H1 (cell line): ENCODE results near the gene PLCH2. TPM values are rescaled to one million over a fixed set of nuclear protein-coding genes. Genes with fewer than 3 reads are reported as not detected.

Source experiments
- CTCF ChIA-PET: fragments of 300-600 bp; sonication (Branson Sonifier 250); formaldehyde crosslinking; loops from one replicate; lab custom pipeline; 2021; ENCODE audit not compliant: partially characterized antibody; lab: Charles Lee
- POLR2A ChIA-PET: fragments of 300-600 bp; sonication (Branson Sonifier 250); formaldehyde crosslinking; loops from one replicate; lab custom pipeline; 2021; ENCODE audit warnings: inconsistent platforms; ENCODE audit not compliant: partially characterized antibody; lab: Charles Lee
- DNase-seq, 2 experiments: peaks; one replicate each; pipeline versions ENCODE4 v3.0.0 to v3.0.0-alpha.2; 2010 to 2022; ENCODE audit warnings: low spot score in 2 of 2, low read depth in 1 of 2, mixed read lengths in 1 of 2
- FAIRE-seq: peaks from 2 replicates; lab custom pipeline; 2011; peaks lifted over from hg19 to GRCh38; lab: Jason Lieb, UNC
- H2AFZ ChIP-seq: 2 replicates; pipeline ENCODE4 v1.8.1; 2012; ENCODE audit warnings: low read length, inconsistent platforms
- H2AK5ac ChIP-seq: 2 replicates; pipeline ENCODE4 v1.6.1; 2013; ENCODE audit warnings: low read depth, low read length
- H2BK120ac ChIP-seq: replicated peaks from 2 replicates; pipeline ENCODE3; 2013; ENCODE audit warnings: low read depth, low read length, inconsistent platforms
- H2BK12ac ChIP-seq: 2 replicates; pipeline ENCODE4 v1.6.1; 2013; ENCODE audit warnings: low read depth, low read length
- H2BK15ac ChIP-seq: 2 replicates; pipeline ENCODE4 v1.6.1; 2013; ENCODE audit warnings: low read length
- H2BK20ac ChIP-seq: 2 replicates; pipeline ENCODE4 v1.6.1; 2013; ENCODE audit warnings: low read length
- H2BK5ac ChIP-seq: 2 replicates; pipeline ENCODE4 v1.6.1; 2013; ENCODE audit warnings: low read depth, low read length
- H3K14ac ChIP-seq: 2 replicates; pipeline ENCODE4 v1.6.1; 2013; ENCODE audit warnings: inconsistent platforms; ENCODE audit not compliant: insufficient read length
- H3K18ac ChIP-seq: 2 replicates; pipeline ENCODE4 v1.6.1; 2013; ENCODE audit warnings: low read length; ENCODE audit errors: extremely low read depth
- H3K23ac ChIP-seq: 2 replicates; pipeline ENCODE4 v1.6.1; 2013; ENCODE audit warnings: inconsistent platforms; ENCODE audit not compliant: insufficient read length
- H3K23me2 ChIP-seq: 2 replicates; pipeline ENCODE4 v1.6.1; 2013; ENCODE audit warnings: low read depth, low read length
- H3K27ac ChIP-seq: 2 replicates; pipeline ENCODE4 v1.6.1; 2011; ENCODE audit warnings: low read depth, low read length, inconsistent platforms
- H3K27me3 ChIP-seq, 4 experiments: replicated peaks in 1 of 4; 1 replicate in 1 of 4; 2 replicates in 3 of 4; pipeline versions ENCODE4 v1.6.1 to v1.8.1; 2011 to 2013; ENCODE audit warnings: low read length in 3 of 4, mild to moderate bottlenecking in 3 of 4, inconsistent platforms in 2 of 4, mixed read lengths in 2 of 4, moderate library complexity in 1 of 4; ENCODE audit not compliant: control insufficient read depth in 3 of 4, insufficient read depth in 3 of 4; ENCODE audit errors: extremely low read depth in 1 of 4
- H3K36me3 ChIP-seq, 4 experiments: 2 replicates each; pipeline versions ENCODE4 v1.6.1 to v1.8.1; 2011 to 2013; ENCODE audit warnings: mild to moderate bottlenecking in 4 of 4, low read length in 3 of 4, moderate library complexity in 2 of 4, control low read depth in 1 of 4, inconsistent platforms in 1 of 4; ENCODE audit not compliant: insufficient read depth in 4 of 4, control insufficient read depth in 2 of 4
- H3K4ac ChIP-seq: replicated peaks from 2 replicates; pipeline ENCODE3; 2013; ENCODE audit warnings: low read length, low read depth, mixed read lengths, inconsistent platforms; ENCODE audit not compliant: insufficient read length
- H3K4me1 ChIP-seq, 4 experiments: replicated peaks in 1 of 4; 1 replicate in 1 of 4; 2 replicates in 3 of 4; pipeline versions ENCODE4 v1.6.1 to v1.8.1; 2011 to 2013; ENCODE audit warnings: low read length in 3 of 4, inconsistent platforms in 2 of 4, mixed read lengths in 1 of 4; ENCODE audit not compliant: insufficient read depth in 4 of 4, control insufficient read depth in 3 of 4
- H3K4me2 ChIP-seq, 2 experiments: 2 replicates each; pipeline versions ENCODE4 v1.6.1 to v1.8.1; 2011 to 2013; ENCODE audit warnings: low read depth in 2 of 2, low read length in 2 of 2, control low read depth in 1 of 2, inconsistent platforms in 1 of 2, mild to moderate bottlenecking in 1 of 2; ENCODE audit not compliant: insufficient read depth in 1 of 2
- H3K4me3 ChIP-seq, 4 experiments: fragments of 200-600, 300-600 bp in 1 of 4; sonication (generic), shearing (Covaris generic), sonication (Bioruptor Twin) in 1 of 4; 2 replicates each; pipeline versions ENCODE4 v1.5.1 to v1.8.1; 2011 to 2016; ENCODE audit warnings: low read length in 4 of 4, low read depth in 3 of 4, control low read depth in 2 of 4, inconsistent platforms in 2 of 4, mild to moderate bottlenecking in 2 of 4, mixed read lengths in 1 of 4, moderate library complexity in 1 of 4; ENCODE audit not compliant: insufficient read depth in 2 of 4; ENCODE audit errors: extremely low read depth in 1 of 4
- H3K56ac ChIP-seq: replicated peaks from 2 replicates; pipeline ENCODE3; 2013; ENCODE audit warnings: low read depth, mild to moderate bottlenecking, mixed read lengths, low read length, inconsistent platforms; ENCODE audit not compliant: insufficient read length
- H3K79me1 ChIP-seq: 2 replicates; pipeline ENCODE4 v1.6.1; 2013; ENCODE audit warnings: low read depth, low read length, control low read depth
- H3K79me2 ChIP-seq, 2 experiments: 2 replicates each; pipeline versions ENCODE4 v1.6.1 to v1.8.1; 2012 to 2013; ENCODE audit warnings: low read length in 2 of 2, mild to moderate bottlenecking in 2 of 2, inconsistent platforms in 1 of 2; ENCODE audit not compliant: insufficient read depth in 2 of 2, control insufficient read depth in 1 of 2
- H3K9ac ChIP-seq, 4 experiments: replicated peaks in 1 of 4; 1 replicate in 1 of 4; 2 replicates in 3 of 4; pipeline versions ENCODE4 v1.6.1 to v1.8.1; 2011 to 2013; ENCODE audit warnings: low read depth in 3 of 4, low read length in 3 of 4, control low read depth in 2 of 4, mild to moderate bottlenecking in 2 of 4, moderate library complexity in 2 of 4, inconsistent platforms in 1 of 4; ENCODE audit errors: extremely low read depth in 1 of 4
- H3K9me3 ChIP-seq, 2 experiments: 2 replicates each; pipeline versions ENCODE4 v1.6.1 to v1.8.1; 2012 to 2013; ENCODE audit warnings: mild to moderate bottlenecking in 2 of 2, moderate library complexity in 2 of 2, control low read depth in 1 of 2, inconsistent platforms in 1 of 2, low read depth in 1 of 2, low read length in 1 of 2, mixed read lengths in 1 of 2; ENCODE audit not compliant: insufficient read depth in 2 of 2
- H4K20me1 ChIP-seq, 2 experiments: replicated peaks in 1 of 2; 2 replicates each; pipeline versions ENCODE3 to v1.8.1; 2011 to 2013; ENCODE audit warnings: inconsistent platforms in 2 of 2, low read length in 2 of 2, mild to moderate bottlenecking in 1 of 2; ENCODE audit not compliant: insufficient read depth in 2 of 2, control insufficient read depth in 1 of 2
- H4K5ac ChIP-seq: 2 replicates; pipeline ENCODE4 v1.6.1; 2013; ENCODE audit warnings: low read length, low read depth, mixed read lengths, inconsistent platforms; ENCODE audit not compliant: insufficient read length
- H4K8ac ChIP-seq: 2 replicates; pipeline ENCODE4 v1.8.0; 2013; ENCODE audit warnings: mild to moderate bottlenecking, moderate library complexity, low read length, inconsistent platforms; ENCODE audit not compliant: insufficient read depth; ENCODE audit errors: extremely low read depth
- H4K91ac ChIP-seq: replicated peaks from 2 replicates; pipeline ENCODE3; 2013; ENCODE audit warnings: low read length, mixed read lengths, inconsistent platforms; ENCODE audit not compliant: insufficient read length
- ASH2L ChIP-seq: fragments of 200-600, 300-600 bp; sonication (generic); IDR thresholded peaks from one replicate; pipeline ENCODE4 v1.7.1; 2017; ENCODE audit warnings: low read length
- BACH1 ChIP-seq: IDR thresholded peaks from 2 replicates; pipeline ENCODE4 v1.6.1; 2012; ENCODE audit warnings: low read length, improper control_type of control experiment
- BCL11A ChIP-seq, 2 experiments: IDR thresholded peaks; one replicate each; pipeline ENCODE4 v1.6.1; 2011; ENCODE audit warnings: low read depth in 2 of 2, low read length in 2 of 2, mild to moderate bottlenecking in 2 of 2
- CBX5 ChIP-seq: fragments of 300-800, 300-1000 bp; sonication (generic); IDR thresholded peaks from 2 replicates; pipeline ENCODE4 v1.7.1; 2016; ENCODE audit warnings: antibody characterized with exemption, low read length, low read depth
- EP300 ChIP-seq, 2 experiments: IDR thresholded peaks; 1 replicate in 1 of 2; 2 replicates in 1 of 2; pipeline ENCODE4 v1.6.1; 2011 to 2012; ENCODE audit warnings: low read depth in 2 of 2, low read length in 2 of 2, mild to moderate bottlenecking in 2 of 2, borderline replicate concordance in 1 of 2, inconsistent platforms in 1 of 2, moderate library complexity in 1 of 2
- EZH2 ChIP-seq: fragments of 200-600 bp; sonication (generic); IDR thresholded peaks from 2 replicates; pipeline ENCODE4 v1.7.1; 2012; ENCODE audit warnings: low read depth, mild to moderate bottlenecking, moderate library complexity, low read length, inconsistent platforms; ENCODE audit not compliant: severe bottlenecking
- GTF2F1 ChIP-seq: IDR thresholded peaks from 2 replicates; pipeline ENCODE4 v1.6.1; 2012; ENCODE audit warnings: low read depth, low read length, improper control_type of control experiment, borderline replicate concordance
- HDAC2 ChIP-seq, 2 experiments: fragments of 300-600 bp in 1 of 2; sonication (generic) in 1 of 2; IDR thresholded peaks; 2 replicates each; pipeline ENCODE4 v1.6.1; 2011 to 2012; ENCODE audit warnings: low read depth in 2 of 2, low read length in 2 of 2, mild to moderate bottlenecking in 2 of 2, moderate library complexity in 2 of 2, borderline replicate concordance in 1 of 2, inconsistent platforms in 1 of 2
- SP2 ChIP-seq: IDR thresholded peaks from 2 replicates; pipeline ENCODE4 v1.6.1; 2012; ENCODE audit warnings: mild to moderate bottlenecking, low read length, inconsistent platforms
- SRF ChIP-seq: IDR thresholded peaks from 2 replicates; pipeline ENCODE4 v1.6.1; 2011; ENCODE audit warnings: mild to moderate bottlenecking, low read depth, low read length, moderate library complexity
- ZNF274 ChIP-seq: IDR thresholded peaks from 2 replicates; pipeline ENCODE4 v1.7.0; 2012; ENCODE audit warnings: low read length, borderline replicate concordance; ENCODE audit errors: extremely low read depth
- WGBS, 2 experiments: shearing (Covaris generic) in 1 of 2; methylation state at CpG; one replicate each; pipeline versions ENCODE4 v1.1.6 to v1.1.7; 2013 to 2015; ENCODE audit warnings: low lambda C conversion rate in 2 of 2, mixed read lengths in 2 of 2, inconsistent platforms in 1 of 2, low coverage in 1 of 2, missing lambda C conversion rate in 1 of 2; ENCODE audit not compliant: insufficient replicate concordance in 2 of 2, insufficient coverage in 1 of 2, insufficient read length in 1 of 2; ENCODE audit errors: extremely low coverage in 1 of 2, missing lambda C conversion rate in 1 of 2; 5-methylcytosine and 5-hydroxymethylcytosine counted together
- polyA plus RNA-seq, 7 experiments: library from polyadenylated mRNA; depleted of rRNA in 3 of 7; stranded (reverse) in 5 of 7; unstranded in 2 of 7; fragments of >200 nt in 5 of 7; fragments of 200-250 nt in 2 of 7; gene quantifications; 1 replicate in 5 of 7; 2 replicates in 1 of 7; 4 replicates in 1 of 7; pipeline versions ENCODE4 v1.2.1 to v1.2.3, GENCODE V29; 2011 to 2013; ENCODE audit warnings: missing spikeins in 2 of 7, mixed read lengths in 2 of 7
- total RNA-seq: library from RNA; stranded (reverse); fragmentation: NEBNext Ultra II Directional; extraction: Animal tissue kit (Norgen Biotek cat#: 25700); gene quantifications from 2 replicates; pipeline ENCODE4 v1.2.1, GENCODE V29; 2021
- TF ChIP-seq, protein P1 (sequence below): IDR thresholded peaks from 2 replicates; pipeline ENCODE4 v1.6.1; 2011; ENCODE audit warnings: low read depth, mild to moderate bottlenecking, low read length; ENCODE audit not compliant: insufficient read depth

Gene PLCH2
- total and polyA plus RNA-seq, 2 of the 8 experiments (the other 6 are each of a cell fraction or from before 2014, with no cell fraction given), result 0.14 to 0.19 TPM

DNA sequence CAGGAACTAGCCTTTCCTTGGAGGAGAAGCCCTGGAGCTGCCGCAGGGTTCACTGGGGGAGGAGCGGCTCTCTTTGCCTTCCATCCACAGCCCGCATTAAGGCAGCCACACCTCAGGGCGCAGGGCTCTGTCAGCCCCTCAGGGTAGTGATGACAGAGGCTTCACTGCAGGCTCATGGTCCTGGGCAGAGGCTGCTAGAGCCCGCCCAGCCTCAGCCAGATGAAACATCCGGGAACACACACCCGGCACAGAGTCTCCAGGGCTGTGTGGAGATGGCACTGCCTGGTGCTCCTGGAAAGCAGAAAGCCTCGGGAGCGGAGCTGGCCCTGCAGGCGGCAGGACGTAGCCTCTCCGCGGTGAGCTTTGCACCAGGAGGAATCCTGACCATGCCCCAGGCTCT lies 34.3 kb upstream of the PLCH2 start:
- Histone ChIP-seq H3K23me2 (no peaks in the 10 kb centered on the region; the same call in 1 of the 2 replicates), H3K27ac (no peak overlapping the region), H3K14ac (no peak overlapping the region), H4K5ac (no peak overlapping the region), H4K8ac (no peak overlapping the region), H3K27me3 (peaks cover 18 to 34% (median 30%) of the 10 kb centered on the region in 4 experiments), H2BK20ac (no peak overlapping the region), H2BK5ac (no peak overlapping the region), H3K23ac (no peak overlapping the region), H3K4me1 (peaks cover 0 to 5% (median 3%) of the 10 kb centered on the region in 4 experiments; a peak in 2 of 7 replicates), H3K9me3 (no peaks in the 10 kb centered on the region), H3K18ac (no peak overlapping the region), H3K56ac (no peak overlapping the region), H3K36me3 (no peaks in the 10 kb centered on the region), H4K91ac (no peak overlapping the region), H4K20me1 (peaks cover 0 to 3% of the 10 kb centered on the region in 2 experiments), H3K4me2 (no peak overlapping the region), H3K79me2 (no peaks in the 10 kb centered on the region), H3K4me3 (no peak overlapping the region), H2BK15ac (no peak overlapping the region), H3K4ac (no peak overlapping the region), H2BK120ac (no peak overlapping the region), H2AFZ (no peak overlapping the region), H3K9ac (no peak overlapping the region), H2AK5ac (no peak overlapping the region), H3K79me1 (no peaks in the 10 kb centered on the region), H2BK12ac (no peak overlapping the region)
- FAIRE-seq (no peak), DNase-seq (no peak)
- POLR2A ChIA-PET, result interaction anchor here (1.2 kb wide), 1 partner anchor 47 kb away, joined by 3 read pairs; no protein-coding TSS in a partner anchor
- 86% methylated on average over 8 of the region's 13 CpGs; no CpG with 5 or more reads in 1 of the 2 experiments for WGBS, 2 experiments
- CTCF ChIA-PET, result interaction anchor here (0.9 to 2.0 kb wide), 6 partner anchors 8 to 1011 kb away, joined by 3 to 11 read pairs (median 4); partner anchors contain the start of gene FAAP20
- TF ChIP-seq EZH2, result no peak
- TF ChIP-seq GTF2F1, result no peak
- no peak for TF ChIP-seq SRF
- no peak for TF ChIP-seq BACH1
- no peak for TF ChIP-seq ASH2L
- TF ChIP-seq EP300 (IDR thresholded peaks at IDR 0.05; ENCODE audit: borderline replicate concordance in 1 of 2, low read depth in 2 of 2, low read length in 2 of 2), result no peak
- no peak for TF ChIP-seq SP2
- TF ChIP-seq, protein P1, sequence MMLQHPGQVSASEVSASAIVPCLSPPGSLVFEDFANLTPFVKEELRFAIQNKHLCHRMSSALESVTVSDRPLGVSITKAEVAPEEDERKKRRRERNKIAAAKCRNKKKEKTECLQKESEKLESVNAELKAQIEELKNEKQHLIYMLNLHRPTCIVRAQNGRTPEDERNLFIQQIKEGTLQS, result no peak
- no peak for TF ChIP-seq BCL11A (IDR thresholded peaks at IDR 0.05; ENCODE audit: low read depth in 2 of 2, low read length in 2 of 2)
- TF ChIP-seq HDAC2 (IDR thresholded peaks at IDR 0.05; ENCODE audit: borderline replicate concordance in 1 of 2, low read depth in 2 of 2, low read length in 2 of 2), result no peak
- TF ChIP-seq ZNF274, result no peak
- no peak for TF ChIP-seq CBX5
